HEK293 (cell line): ENCODE results near the gene CMIP.

Experiments
- HOXC10 ChIP-seq: sonication (generic); formaldehyde crosslinking; IDR thresholded peaks from 2 replicates; pipeline ENCODE4 v1.8.1; 2023; ENCODE audit warnings: mild to moderate bottlenecking, missing genetic modification reagents
- INSM2 ChIP-seq: fragments of 450-650 bp; formaldehyde crosslinking; IDR thresholded peaks from 2 replicates; pipeline ENCODE4 v1.5.1; 2016; ENCODE audit warnings: missing biosample characterization, missing genetic modification characterization
- MEIS1 ChIP-seq: sonication (generic); formaldehyde crosslinking; IDR thresholded peaks from 2 replicates; pipeline ENCODE4 v1.8.1; 2022; ENCODE audit warnings: missing genetic modification reagents, mild to moderate bottlenecking, borderline replicate concordance
- MZF1 ChIP-seq: fragments of 450-650 bp; formaldehyde crosslinking; IDR thresholded peaks from 2 replicates; pipeline ENCODE4 v1.5.1; 2017; ENCODE audit warnings: missing biosample characterization, missing genetic modification characterization, borderline replicate concordance
- PRDM10 ChIP-seq: fragments of 450-650 bp; formaldehyde crosslinking; IDR thresholded peaks from 2 replicates; pipeline ENCODE4 v1.5.1; 2016; ENCODE audit warnings: missing biosample characterization, missing genetic modification characterization
- PRDM2 ChIP-seq: fragments of 450-650 bp; formaldehyde crosslinking; IDR thresholded peaks from 2 replicates; pipeline ENCODE4 v1.5.1; 2016; ENCODE audit warnings: missing biosample characterization, missing genetic modification characterization, borderline replicate concordance
- PRDM4 ChIP-seq: fragments of 450-650 bp; formaldehyde crosslinking; IDR thresholded peaks from 2 replicates; pipeline ENCODE4 v1.5.1; 2017; ENCODE audit warnings: missing biosample characterization, missing genetic modification characterization
- PRDM6 ChIP-seq: fragments of 450-650 bp; formaldehyde crosslinking; IDR thresholded peaks from 2 replicates; pipeline ENCODE4 v1.5.1; 2017; ENCODE audit warnings: missing biosample characterization, missing genetic modification characterization
- TCF7L2 ChIP-seq: IDR thresholded peaks from 2 replicates; pipeline ENCODE4 v1.6.1; 2011; ENCODE audit warnings: low read depth, mild to moderate bottlenecking, inconsistent platforms, low read length, moderate library complexity, borderline replicate concordance
- TRIM28 ChIP-seq: IDR thresholded peaks from 2 replicates; pipeline ENCODE4 v1.6.1; 2011; ENCODE audit warnings: low read length, control low read depth, borderline replicate concordance
- ZBTB17 ChIP-seq: fragments of 450-650 bp; formaldehyde crosslinking; IDR thresholded peaks from 2 replicates; pipeline ENCODE4 v1.5.1; 2016; ENCODE audit warnings: missing biosample characterization, missing genetic modification characterization
- ZBTB20 ChIP-seq: fragments of 450-650 bp; formaldehyde crosslinking; IDR thresholded peaks from 2 replicates; pipeline ENCODE4 v1.5.1; 2016; ENCODE audit warnings: missing biosample characterization, missing genetic modification characterization
- ZIC2 ChIP-seq: fragments of 450-650 bp; formaldehyde crosslinking; IDR thresholded peaks from 2 replicates; pipeline ENCODE4 v1.5.1; 2016; ENCODE audit warnings: missing biosample characterization, missing genetic modification characterization
- ZNF140 ChIP-seq: fragments of 450-650 bp; formaldehyde crosslinking; IDR thresholded peaks from 2 replicates; pipeline ENCODE4 v1.5.1; 2016; ENCODE audit warnings: missing biosample characterization, missing genetic modification characterization
- ZNF169 ChIP-seq: fragments of 450-650 bp; formaldehyde crosslinking; IDR thresholded peaks from 2 replicates; pipeline ENCODE4 v1.5.1; 2016; ENCODE audit warnings: missing biosample characterization, missing genetic modification characterization
- ZNF221 ChIP-seq: fragments of 450-650 bp; formaldehyde crosslinking; IDR thresholded peaks from 2 replicates; pipeline ENCODE4 v1.5.1; 2017; ENCODE audit warnings: missing biosample characterization, missing genetic modification characterization, borderline replicate concordance
- ZNF266 ChIP-seq: fragments of 450-650 bp; formaldehyde crosslinking; IDR thresholded peaks from 2 replicates; pipeline ENCODE4 v1.5.1; 2016; ENCODE audit warnings: missing biosample characterization, missing genetic modification characterization, low read depth
- ZNF292 ChIP-seq: fragments of 450-650 bp; formaldehyde crosslinking; IDR thresholded peaks from 2 replicates; pipeline ENCODE4 v1.5.1; 2016; ENCODE audit warnings: low read depth, missing biosample characterization, missing genetic modification characterization, borderline replicate concordance
- ZNF398 ChIP-seq: fragments of 450-650 bp; formaldehyde crosslinking; IDR thresholded peaks from 2 replicates; pipeline ENCODE4 v1.5.1; 2017; ENCODE audit warnings: missing biosample characterization, missing genetic modification characterization
- ZNF473 ChIP-seq: fragments of 450-650 bp; formaldehyde crosslinking; IDR thresholded peaks from 2 replicates; pipeline ENCODE4 v1.5.1; 2017; ENCODE audit warnings: missing biosample characterization, missing genetic modification characterization
- ZSCAN30 ChIP-seq: fragments of 450-650 bp; IDR thresholded peaks from 2 replicates; pipeline ENCODE4 v1.5.1; 2018; ENCODE audit warnings: missing biosample characterization, mild to moderate bottlenecking, missing genetic modification characterization, moderate library complexity
- ZXDB ChIP-seq: fragments of 450-650 bp; formaldehyde crosslinking; IDR thresholded peaks from 2 replicates; pipeline ENCODE4 v1.5.1; 2016; ENCODE audit warnings: missing biosample characterization, missing genetic modification characterization

CMIP gene

GRCh38 chr16:81634380-81635062 lies 189.9 kb downstream of the CMIP start (continued):
- no peak for TF ChIP-seq PRDM2
- no peak for TF ChIP-seq ZBTB17
- TF ChIP-seq ZNF473 (tag by site-specific recombination) = no peak
- TF ChIP-seq PRDM10 (tag by site-specific recombination) = peak; percentile 56; the same call in 1 of the 2 replicates
- no peak for TF ChIP-seq ZNF292
- TF ChIP-seq ZNF221 = no peak
- no peak for TF ChIP-seq HOXC10 (CRISPR knock-in tag)
- peak; percentile 28; the same call in 1 of the 2 replicates for TF ChIP-seq PRDM4
- peak; percentile 44; the same call in 1 of the 2 replicates for TF ChIP-seq PRDM6 (tag by site-specific recombination)
- no peak for TF ChIP-seq ZNF266 (tag by site-specific recombination)
- TF ChIP-seq MZF1 (tag by site-specific recombination) = no peak
- no peak for TF ChIP-seq ZBTB20 (tag by site-specific recombination)
- no peak for TF ChIP-seq MEIS1 (CRISPR knock-in tag)
- no peak for TF ChIP-seq ZNF398 (tag by site-specific recombination)
- no peak for TF ChIP-seq INSM2 (tag by site-specific recombination)
- TF ChIP-seq ZNF140 (tag by site-specific recombination) = no peak
- peak; percentile 91; the same call in 1 of the 2 replicates for TF ChIP-seq TCF7L2
- TF ChIP-seq TRIM28 = no peak
- peak; percentile 81 for TF ChIP-seq ZSCAN30 (tag by site-specific recombination)
- no peak for TF ChIP-seq ZNF169 (tag by site-specific recombination)
- peak; percentile 62 for TF ChIP-seq ZIC2 (tag by site-specific recombination)
- TF ChIP-seq ZXDB = peak; percentile 80
